SKM-1 treated with dmso at 0.1 percent for 144 hours (cell line): Measurements from ENCODE around the gene NRXN2.
"Not testable (repeated sequence)": the region's sequence is repeated elsewhere in the genome, so short reads cannot be mapped to it uniquely, and the experiment has no call there.

ENCODE experiments used
- DNase-seq: peaks from one replicate; lab custom pipeline; 2025; ENCODE audit not compliant: unreplicated experiment; lab: John Stamatoyannopoulos, UW

The NRXN2 gene

GRCh38 chr11:64677441-64678023, 45.5 kb downstream of the NRXN2 start:
- no peak for DNase-seq

DNA sequence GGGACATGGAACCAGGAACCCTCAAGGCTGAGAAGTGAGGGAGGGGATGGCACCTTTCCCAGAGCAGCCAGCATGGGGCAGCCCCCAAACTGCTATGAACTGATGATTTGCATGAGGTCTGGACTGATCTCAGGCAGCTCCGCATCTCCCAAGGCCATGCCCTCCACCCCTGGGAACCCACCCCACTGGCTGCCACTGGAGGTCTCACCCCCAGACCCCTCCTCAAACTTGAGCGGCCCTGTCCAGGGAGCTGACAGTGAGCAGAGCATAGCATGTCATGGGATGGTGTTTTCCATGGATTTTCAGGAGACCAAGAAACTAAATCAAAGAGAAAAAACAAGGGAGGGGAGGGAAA, 46.8 kb downstream of the NRXN2 start:
- no peak for DNase-seq

DNA sequence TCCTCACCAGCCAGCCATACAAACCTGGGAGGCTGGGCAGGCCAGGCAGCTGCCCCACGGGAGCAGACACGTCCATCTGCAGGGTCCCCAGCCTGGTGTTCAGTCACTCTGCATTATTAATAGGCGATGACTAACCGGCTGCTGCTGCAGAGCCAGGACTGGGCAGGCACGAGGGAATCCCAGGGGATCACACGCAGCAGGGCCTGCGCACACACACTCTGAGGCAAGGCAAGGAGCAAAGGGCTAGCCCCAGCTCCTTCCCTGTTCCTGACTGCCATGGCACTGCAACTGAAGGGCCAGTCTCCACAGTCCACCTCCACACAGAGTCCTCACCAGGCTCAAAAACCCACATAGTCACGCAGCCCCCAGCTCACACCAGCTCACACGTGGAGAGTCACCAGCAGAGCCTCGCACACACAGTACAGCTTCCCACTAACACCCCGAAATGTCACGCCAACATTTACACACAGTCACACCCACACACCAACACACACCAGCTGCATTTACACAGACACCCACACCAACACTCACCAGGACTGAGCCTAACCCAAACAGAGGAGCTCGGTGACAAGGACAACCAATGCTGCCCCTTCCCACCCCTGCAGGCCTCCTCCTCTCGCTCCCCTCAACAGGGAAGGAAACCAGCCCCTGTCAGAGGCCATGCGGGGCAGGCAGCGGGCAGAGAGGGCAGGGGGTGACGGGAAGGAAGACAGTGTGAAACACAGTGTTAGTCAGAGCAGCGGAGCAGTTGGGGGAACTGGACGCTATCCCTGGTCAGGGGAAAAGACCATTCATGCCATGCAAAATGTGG, 47.3 kb downstream of the NRXN2 start:
- DNase-seq = no peak

- no peak for DNase-seq
Observed at GRCh38 chr11:64674774-64675173, 48.2 kb downstream of the NRXN2 start.

GRCh38 chr11:64673279-64673678, 49.7 kb downstream of the NRXN2 start:
- DNase-seq = no peak

DNA sequence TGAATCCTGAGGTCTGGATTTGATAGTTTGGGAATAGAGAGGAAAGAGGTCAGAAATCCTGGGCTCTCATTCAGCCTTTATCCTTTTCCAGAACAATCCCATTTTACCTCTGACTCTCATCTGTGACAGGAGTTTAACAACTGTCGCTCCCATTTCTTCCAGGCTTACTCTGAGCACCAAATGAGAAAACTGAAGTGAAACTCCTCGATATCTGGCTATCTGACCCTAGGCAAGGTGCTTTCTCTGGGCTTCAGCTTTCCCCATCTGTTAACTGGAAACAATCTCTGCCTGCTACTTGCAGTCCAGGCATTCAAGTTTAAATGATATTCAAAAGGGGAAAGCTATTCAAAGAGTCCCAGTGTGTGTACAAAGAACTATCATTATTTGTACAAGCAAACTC, 50.1 kb downstream of the NRXN2 start:
- no peak for DNase-seq

GRCh38 chr11:64670975-64671374, 52.0 kb downstream of the NRXN2 start:
- DNase-seq = no peak

GRCh38 chr11:64667154-64667745, 55.7 kb downstream of the NRXN2 start:
- DNase-seq = no peak

DNA sequence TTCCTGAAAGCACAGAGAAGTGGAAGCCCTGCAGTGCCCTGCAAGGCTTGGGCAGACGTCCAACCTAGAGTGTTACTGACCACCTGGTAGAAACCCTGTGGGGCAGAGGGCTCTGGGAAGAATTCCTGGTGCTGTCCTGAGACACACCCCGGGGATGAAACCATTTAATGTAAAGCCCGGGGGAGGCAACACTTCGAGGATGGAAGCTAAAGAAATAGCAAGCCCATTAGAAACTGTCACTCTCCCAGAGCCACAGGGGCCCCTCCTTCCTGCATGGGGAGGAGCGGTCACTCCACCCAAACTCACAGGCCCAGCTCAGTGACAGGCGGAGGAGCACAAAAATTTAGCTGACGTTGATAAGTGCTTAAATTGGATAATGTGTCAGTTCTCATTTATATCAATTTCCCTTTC, 57.6 kb downstream of the NRXN2 start:
- DNase-seq = no peak

DNA sequence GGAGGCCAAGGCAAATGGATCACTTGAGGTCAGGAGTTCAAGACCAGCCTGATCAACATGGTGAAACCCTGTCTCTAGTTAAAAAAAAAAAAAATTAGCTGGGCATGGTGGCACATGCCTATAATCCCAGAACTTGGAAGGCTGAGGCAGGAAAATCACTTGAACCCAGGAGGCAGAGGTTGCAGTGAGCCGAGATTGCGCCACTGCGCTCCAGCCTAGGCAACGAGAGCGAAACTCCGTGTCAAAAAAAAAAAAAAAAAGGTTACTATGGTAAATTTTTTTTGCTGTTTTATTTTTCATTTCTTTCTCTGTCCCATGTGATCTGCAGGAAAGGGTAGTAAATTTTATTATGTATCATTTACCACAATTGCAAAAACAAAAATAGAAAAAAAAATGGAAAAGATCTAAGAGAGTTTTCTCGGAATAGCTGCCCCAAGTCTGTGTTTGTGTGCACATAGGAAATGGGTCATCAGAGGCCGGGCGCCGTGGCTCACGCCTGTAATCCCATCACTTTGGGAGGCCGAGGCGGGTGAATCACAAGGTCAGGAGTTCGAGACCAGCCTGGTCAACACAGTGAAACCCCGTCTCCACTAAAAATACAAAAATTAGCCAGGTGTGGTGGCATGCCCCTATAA, 58.6 kb downstream of the NRXN2 start:
- not testable (repeated sequence) for DNase-seq

DNA sequence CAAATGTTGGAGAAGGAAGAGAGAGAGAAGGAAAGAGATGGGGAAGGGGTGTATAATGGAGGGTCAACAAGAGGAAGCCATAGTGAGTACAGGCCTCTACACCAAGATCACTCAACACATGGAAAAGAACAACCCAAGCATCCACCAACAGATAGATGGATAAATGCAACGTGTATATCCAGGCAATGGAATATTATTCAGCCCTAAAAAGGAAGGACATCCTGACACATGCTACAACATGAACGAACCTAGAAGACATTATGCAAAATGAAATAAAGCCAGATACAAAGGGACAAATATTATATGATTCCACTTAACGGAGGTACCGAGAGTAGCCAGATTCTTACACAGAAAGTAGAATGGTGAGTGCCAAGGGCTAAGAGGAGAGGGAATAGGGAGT, 59.3 kb downstream of the NRXN2 start:
- DNase-seq = no peak

- no peak for DNase-seq
Observed at GRCh38 chr11:64661614-64662013, 61.4 kb downstream of the NRXN2 start.

DNA sequence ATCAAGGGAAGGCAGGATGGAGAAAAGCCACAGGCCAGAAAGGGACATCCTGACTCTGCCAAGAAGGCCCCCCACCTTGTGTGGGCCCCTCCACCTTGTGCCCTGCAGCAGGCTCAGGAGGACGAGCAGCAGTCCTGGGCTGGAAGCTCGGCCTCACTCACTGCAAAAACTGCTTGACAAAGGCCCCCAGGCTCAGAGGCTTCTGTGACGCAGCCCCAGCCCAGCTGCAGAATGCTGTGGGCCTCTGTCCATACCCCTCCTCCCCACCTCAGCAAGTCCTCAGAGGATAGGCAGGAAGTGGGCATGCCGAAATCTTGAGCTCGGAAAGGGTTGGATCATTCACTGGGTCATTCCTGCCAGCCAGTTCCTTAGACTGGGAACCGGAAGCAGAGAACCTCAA, 61.9 kb downstream of the NRXN2 start:
- no peak for DNase-seq

DNA sequence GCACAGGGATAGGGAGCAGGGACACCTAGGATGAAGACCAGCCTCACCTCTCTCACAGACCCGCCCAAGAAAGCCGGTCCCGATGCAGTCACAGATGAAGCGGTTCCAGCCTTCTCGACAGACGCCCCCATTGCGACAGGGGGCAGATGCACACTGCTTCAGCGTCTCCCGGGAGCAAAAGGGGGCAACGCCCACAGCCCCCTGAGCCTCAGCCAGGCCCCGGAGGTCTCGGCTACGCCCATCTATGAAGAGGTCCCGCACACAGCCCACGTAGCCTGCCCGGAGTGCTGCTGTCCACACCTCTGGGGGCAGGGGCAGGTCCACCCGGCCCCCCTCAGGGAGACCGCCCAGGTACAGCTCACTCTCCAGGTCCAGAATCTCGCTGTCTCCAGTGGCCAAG, 62.3 kb downstream of the NRXN2 start:
- DNase-seq = no peak

GRCh38 chr11:64660205-64660604, 62.8 kb downstream of the NRXN2 start:
- no peak for DNase-seq

DNA sequence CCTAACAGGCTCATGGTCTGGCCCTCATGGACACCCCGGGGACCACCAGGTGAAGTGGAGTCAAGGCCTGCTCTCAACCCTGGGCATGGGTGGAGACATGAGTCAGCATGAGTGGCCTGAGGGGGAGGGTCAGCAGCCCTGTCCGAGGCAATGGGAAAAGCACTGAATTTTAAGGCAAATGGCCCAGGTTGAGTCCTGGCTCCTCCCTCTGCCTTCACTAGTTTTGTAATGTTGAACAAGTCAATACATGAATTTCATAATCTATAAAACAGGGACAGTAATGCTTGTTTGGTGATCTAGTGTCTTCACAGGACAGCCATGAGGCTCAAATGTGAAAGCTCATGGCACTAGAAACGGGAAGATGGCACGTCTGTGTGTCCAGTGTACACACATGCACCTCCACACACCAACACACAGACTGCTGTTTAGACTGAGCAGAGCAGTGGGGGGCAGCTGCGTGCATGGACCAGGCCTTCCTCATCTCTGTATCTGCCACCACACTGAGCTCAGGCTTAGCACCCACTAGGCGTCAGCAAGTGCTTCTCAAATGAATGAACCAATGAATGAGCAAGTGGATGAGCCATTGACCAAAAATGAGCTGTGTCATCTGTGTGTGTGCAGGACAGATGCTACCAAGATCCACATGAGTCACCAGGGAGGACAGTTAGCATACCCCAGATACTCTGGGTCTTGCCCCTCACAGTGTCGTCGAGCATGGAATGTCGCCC, 63.4 kb downstream of the NRXN2 start:
- no peak for DNase-seq

DNA sequence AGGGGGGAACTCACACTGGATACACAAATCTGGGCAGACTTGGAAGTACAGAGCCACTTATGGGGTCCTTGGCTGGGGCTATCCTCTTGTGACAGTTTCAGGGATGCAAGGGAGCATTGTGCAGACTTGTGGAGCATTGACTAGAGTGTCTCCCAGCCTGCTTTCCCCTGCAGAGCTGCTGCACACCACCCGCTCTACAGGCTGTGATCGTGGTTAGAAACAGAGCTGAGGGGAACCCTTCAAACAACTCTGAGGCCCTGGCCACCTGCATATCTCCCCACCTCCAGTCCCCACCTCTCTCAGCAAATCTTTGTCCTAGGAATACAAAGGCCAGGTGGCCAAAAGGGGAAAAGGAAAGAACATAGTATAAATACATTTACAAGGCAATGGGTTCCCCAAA, 64.7 kb downstream of the NRXN2 start:
- no peak for DNase-seq

- no peak for DNase-seq
Observed at GRCh38 chr11:64656862-64657261, 66.1 kb downstream of the NRXN2 start.

DNA sequence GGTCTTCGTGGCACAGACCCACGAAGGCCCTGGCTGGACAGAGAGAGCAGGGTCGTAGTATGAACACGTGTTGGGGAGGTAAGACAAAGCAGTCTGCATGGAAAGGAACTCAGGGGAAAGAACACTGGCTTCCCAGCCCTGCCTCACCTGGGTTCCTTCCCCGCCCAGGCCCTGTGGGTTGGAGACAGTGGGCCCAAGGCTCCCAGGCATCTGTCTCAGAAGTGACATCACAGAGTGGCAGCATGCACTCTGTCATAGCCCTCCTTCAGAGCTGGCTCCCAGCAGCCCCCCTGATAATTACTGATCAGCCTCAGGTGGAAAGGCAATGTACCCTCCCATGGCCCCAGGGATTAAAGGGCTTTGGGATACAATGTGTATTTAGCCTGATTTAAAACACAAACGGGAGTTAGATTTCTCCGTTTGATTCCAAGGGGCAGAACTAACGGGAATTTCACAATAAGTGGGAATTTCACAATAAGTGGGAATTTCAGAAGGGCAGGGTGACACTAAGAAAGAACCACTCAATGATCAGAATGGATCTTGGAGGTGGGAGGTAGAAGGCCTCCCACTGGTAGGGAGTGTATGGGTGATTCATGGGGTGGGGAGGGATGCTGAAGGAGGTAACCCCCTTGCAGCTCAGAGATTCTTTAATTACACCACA, 66.9 kb downstream of the NRXN2 start:
- no peak for DNase-seq

GRCh38 chr11:64654958-64655541, 67.9 kb downstream of the NRXN2 start:
- DNase-seq = peak; percentile 98
